ENCODE data around the gene RNF212B. TPM values are rescaled to one million over a fixed set of nuclear protein-coding genes. Genes with fewer than 3 reads are reported as not detected.
A peak's percentile ranks its signal among the peaks of the same experiment; 100 is the strongest.

The RNF212B gene
- polyA plus RNA-seq, 2 of the 4 experiments (the other 2 are of a cell fraction), result not detected

DNA sequence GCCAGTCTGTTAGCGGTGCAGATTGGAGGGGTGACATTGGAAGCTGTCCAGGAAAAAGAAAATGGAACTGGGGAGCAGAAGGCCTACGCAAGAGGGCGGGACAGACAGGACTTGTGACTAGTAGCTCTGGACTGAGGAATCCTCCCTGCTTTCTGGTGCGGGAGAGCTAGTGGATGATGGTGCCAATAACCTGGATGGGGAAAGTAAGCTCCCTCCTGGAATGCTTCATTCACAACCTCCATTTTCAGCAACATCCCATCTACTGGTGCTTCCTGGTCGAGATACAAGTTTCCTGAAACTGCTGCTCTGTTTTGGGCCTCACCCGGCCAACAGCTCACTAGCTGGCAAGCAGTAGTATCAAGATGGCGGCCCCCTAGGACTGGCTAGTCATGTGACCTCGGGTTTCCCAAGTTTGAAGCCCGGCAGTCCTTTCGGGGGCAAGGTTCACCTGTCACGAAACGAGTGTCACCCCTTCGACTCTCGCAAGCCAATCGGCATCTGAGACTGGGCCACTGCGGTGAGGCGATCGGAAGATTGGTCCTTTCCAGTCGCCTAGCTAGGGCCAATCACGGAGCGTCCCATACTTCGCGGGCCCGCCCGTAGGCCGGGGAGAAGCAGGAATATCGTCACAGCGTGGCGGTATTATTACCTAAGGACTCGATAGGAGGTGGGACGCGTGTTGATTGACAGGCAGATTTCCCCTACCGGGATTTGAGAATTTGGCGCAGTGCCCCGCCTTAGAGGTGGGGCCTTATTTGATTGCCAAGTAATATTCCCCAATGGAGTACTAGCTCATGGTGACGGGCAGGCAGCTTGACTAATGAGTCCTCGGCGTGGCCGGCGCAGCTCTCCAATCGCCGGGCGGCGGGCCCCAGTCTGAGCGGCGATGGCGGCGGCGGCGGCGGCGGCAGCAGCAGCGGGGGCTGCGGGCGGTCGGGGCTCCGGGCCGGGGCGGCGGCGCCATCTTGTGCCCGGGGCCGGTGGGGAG is 83.1 kb downstream of the RNF212B start, which contains the start of gene PABPN1 (continued):
- no peak for TF ChIP-seq EHF (CRISPR knock-in tag; IDR thresholded peaks at IDR 0.05)

DNA sequence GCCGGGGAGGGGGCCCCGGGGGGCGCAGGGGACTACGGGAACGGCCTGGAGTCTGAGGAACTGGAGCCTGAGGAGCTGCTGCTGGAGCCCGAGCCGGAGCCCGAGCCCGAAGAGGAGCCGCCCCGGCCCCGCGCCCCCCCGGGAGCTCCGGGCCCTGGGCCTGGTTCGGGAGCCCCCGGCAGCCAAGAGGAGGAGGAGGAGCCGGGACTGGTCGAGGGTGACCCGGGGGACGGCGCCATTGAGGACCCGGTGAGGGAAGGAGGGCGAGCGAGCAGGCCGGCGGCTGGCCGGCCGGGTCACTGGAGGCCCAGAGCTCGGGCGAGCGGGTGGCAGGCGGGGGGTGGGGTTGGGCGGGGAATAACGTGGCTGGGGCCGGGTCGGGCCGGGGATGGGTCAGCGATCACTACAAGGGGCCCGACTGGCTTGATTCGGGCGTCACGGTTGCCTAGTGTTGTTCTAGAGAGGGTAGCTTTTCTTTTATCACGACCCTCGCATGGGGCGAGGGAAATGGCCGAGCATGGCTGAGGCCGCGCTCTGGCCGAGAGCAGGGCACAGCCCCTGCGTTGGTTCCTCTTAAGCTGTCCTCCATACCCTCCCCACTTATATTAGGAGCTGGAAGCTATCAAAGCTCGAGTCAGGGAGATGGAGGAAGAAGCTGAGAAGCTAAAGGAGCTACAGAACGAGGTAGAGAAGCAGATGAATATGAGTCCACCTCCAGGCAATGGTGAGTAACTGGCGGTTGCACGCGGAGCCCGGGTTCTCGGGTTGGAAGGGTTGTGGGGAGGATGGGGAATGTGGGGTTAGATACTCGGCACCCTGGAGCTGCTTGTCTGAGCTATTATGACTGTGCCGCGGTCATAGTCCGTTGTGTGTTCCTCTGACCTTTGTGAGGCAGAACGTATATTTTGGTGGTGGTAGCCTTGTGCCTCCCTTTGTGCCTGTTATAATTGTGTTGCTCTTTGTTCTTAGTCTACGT is 84.1 kb downstream of the RNF212B start:
- FAIRE-seq (no peak), DNase-seq (ENCODE audit: low read depth in 1 of 2, low spot score in 1 of 2) (peak; percentile 41 to 44), ATAC-seq (peak; percentile 43 to 51)
- POLR2A ChIA-PET, result interaction anchor here (0.5 to 3.2 kb wide), 12 partner anchors 11 to 793 kb away, joined by 3 to 64 read pairs (median 6); partner anchors contain the start of genes ACIN1, BCL2L2, C14orf119 and DCAF11
- H3K4me1 ChIP-seq, result peaks cover 24% of the 10 kb centered on the region
- peak overlapping the region; percentile 97 for H3K4me3 ChIP-seq
- CTCF ChIA-PET, result interaction anchor here (0.5 to 5.2 kb wide), 15 partner anchors 12 to 823 kb away, joined by 3 to 30 read pairs (median 5); partner anchors contain the start of genes PPP1R3E and SLC22A17
- H3K4me2 ChIP-seq, result peak overlapping the region; percentile 87
- H3K27ac ChIP-seq, result peak overlapping the region; percentile 99 to 100
- H3K9me3 ChIP-seq, result no peaks in the 10 kb centered on the region
- WGBS (ENCODE audit: missing lambda C conversion rate), result under 1% methylated on average over 25 of the region's 64 CpGs
- no peak for TF ChIP-seq CEBPB (IDR thresholded peaks at IDR 0.05)
- no peak; the same call in 1 of the 3 replicates for TF ChIP-seq BCL3 (IDR thresholded peaks at IDR 0.05)
- no peak; the same call in 1 of the 2 replicates for TF ChIP-seq TFCP2L1 (CRISPR knock-in tag; IDR thresholded peaks at IDR 0.05)
- TF ChIP-seq, protein P1, sequence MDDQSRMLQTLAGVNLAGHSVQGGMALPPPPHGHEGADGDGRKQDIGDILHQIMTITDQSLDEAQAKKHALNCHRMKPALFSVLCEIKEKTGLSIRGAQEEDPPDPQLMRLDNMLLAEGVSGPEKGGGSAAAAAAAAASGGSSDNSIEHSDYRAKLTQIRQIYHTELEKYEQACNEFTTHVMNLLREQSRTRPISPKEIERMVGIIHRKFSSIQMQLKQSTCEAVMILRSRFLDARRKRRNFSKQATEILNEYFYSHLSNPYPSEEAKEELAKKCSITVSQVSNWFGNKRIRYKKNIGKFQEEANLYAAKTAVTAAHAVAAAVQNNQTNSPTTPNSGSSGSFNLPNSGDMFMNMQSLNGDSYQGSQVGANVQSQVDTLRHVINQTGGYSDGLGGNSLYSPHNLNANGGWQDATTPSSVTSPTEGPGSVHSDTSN (IDR thresholded peaks at IDR 0.05), result no peak
- TF ChIP-seq HDAC2 (IDR thresholded peaks at IDR 0.05), result no peak
- TF ChIP-seq, protein P2, sequence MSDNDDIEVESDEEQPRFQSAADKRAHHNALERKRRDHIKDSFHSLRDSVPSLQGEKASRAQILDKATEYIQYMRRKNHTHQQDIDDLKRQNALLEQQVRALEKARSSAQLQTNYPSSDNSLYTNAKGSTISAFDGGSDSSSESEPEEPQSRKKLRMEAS (IDR thresholded peaks at IDR 0.05), result 0 out of 2 replicates have a peak, but pooled peaks have one; percentile 37
- no peak for TF ChIP-seq HES2 (IDR thresholded peaks at IDR 0.05)
- TF ChIP-seq RARB (CRISPR knock-in tag; IDR thresholded peaks at IDR 0.05), result no peak
- TF ChIP-seq USF2 (IDR thresholded peaks at IDR 0.05), result no peak
- TF ChIP-seq BHLHE40 (IDR thresholded peaks at IDR 0.05; ENCODE audit: low read depth, low read length), result no peak
- TF ChIP-seq CTCF (IDR thresholded peaks at IDR 0.05), result no peak
- no peak for TF ChIP-seq EHF (CRISPR knock-in tag; IDR thresholded peaks at IDR 0.05)
- TF ChIP-seq RFX5 (IDR thresholded peaks at IDR 0.05), result no peak
- no peak for TF ChIP-seq NFE2L2 (conservative IDR thresholded peaks at IDR 0.05; ENCODE audit: low read length)
- no peak for TF ChIP-seq RCOR1 (IDR thresholded peaks at IDR 0.05; ENCODE audit: low read depth, low read length)
- peak; percentile 42 for TF ChIP-seq POLR2A (IDR thresholded peaks at IDR 0.05; ENCODE audit: low read length)
- TF ChIP-seq POLR2AphosphoS2 (conservative IDR thresholded peaks at IDR 0.05; ENCODE audit: low read length), result no peak; the same call in 1 of the 2 replicates
- TF ChIP-seq, protein P3, sequence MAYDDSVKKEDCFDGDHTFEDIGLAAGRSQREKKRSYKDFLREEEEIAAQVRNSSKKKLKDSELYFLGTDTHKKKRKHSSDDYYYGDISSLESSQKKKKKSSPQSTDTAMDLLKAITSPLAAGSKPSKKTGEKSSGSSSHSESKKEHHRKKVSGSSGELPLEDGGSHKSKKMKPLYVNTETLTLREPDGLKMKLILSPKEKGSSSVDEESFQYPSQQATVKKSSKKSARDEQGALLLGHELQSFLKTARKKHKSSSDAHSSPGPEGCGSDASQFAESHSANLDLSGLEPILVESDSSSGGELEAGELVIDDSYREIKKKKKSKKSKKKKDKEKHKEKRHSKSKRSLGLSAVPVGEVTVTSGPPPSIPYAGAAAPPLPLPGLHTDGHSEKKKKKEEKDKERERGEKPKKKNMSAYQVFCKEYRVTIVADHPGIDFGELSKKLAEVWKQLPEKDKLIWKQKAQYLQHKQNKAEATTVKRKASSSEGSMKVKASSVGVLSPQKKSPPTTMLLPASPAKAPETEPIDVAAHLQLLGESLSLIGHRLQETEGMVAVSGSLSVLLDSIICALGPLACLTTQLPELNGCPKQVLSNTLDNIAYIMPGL (CRISPR knock-in tag; IDR thresholded peaks at IDR 0.05; ENCODE audit: borderline replicate concordance), result no peak
- TF ChIP-seq JUNB (IDR thresholded peaks at IDR 0.05), result no peak
- no peak for TF ChIP-seq TP53 (CRISPR knock-in tag; IDR thresholded peaks at IDR 0.05)
- no peak for TF ChIP-seq ELK1 (IDR thresholded peaks at IDR 0.05; ENCODE audit: low read depth, low read length)
- no peak for TF ChIP-seq NPAS2 (CRISPR knock-in tag; IDR thresholded peaks at IDR 0.05; ENCODE audit: borderline replicate concordance)
- TF ChIP-seq ZC3H11A (IDR thresholded peaks at IDR 0.05), result no peak
- no peak for TF ChIP-seq RAD21 (conservative IDR thresholded peaks at IDR 0.05 in 1 of 2, IDR thresholded peaks at IDR 0.05 in 1 of 2)
- no peak for TF ChIP-seq HEYL (CRISPR knock-in tag; IDR thresholded peaks at IDR 0.05)
- no peak for TF ChIP-seq ZFP36 (IDR thresholded peaks at IDR 0.05; ENCODE audit: borderline replicate concordance, partially characterized antibody)
